ENCODE results near the gene TCEAL9.

Gene TCEAL9

GRCh38 chrX:103360092-103360491 lies 3.8 kb downstream of the TCEAL9 start:
- no peak overlapping the region for H3K4me3 ChIP-seq (ENCODE audit: low read depth, low read length)
- DNase-seq (ENCODE audit: low read depth, low spot score), result no peak
- TF ChIP-seq CTCF (IDR thresholded peaks at IDR 0.05; ENCODE audit: low read depth, low read length), result no peak
- in situ Hi-C loops (cut with HindIII; ENCODE audit: low sequenced_read_pairs), result no loop called here

- TF ChIP-seq CTCF (IDR thresholded peaks at IDR 0.05; ENCODE audit: low read depth, low read length), result no peak
- no peak overlapping the region for H3K4me3 ChIP-seq (ENCODE audit: low read depth, low read length)
- in situ Hi-C loops (cut with HindIII; ENCODE audit: low sequenced_read_pairs), result no loop called here
- DNase-seq (ENCODE audit: low read depth, low spot score), result no peak
Observed at GRCh38 chrX:103360916-103361315, 4.6 kb downstream of the TCEAL9 start.

- TF ChIP-seq CTCF (IDR thresholded peaks at IDR 0.05; ENCODE audit: low read depth, low read length), result no peak
- in situ Hi-C loops (cut with HindIII; ENCODE audit: low sequenced_read_pairs), result no loop called here
- no peak overlapping the region for H3K4me3 ChIP-seq (ENCODE audit: low read depth, low read length)
- no peak for DNase-seq (ENCODE audit: low read depth, low spot score)
Observed at GRCh38 chrX:103361798-103362197, 5.5 kb downstream of the TCEAL9 start.

GRCh38 chrX:103362474-103362873 lies 6.2 kb downstream of the TCEAL9 start:
- no peak overlapping the region for H3K4me3 ChIP-seq (ENCODE audit: low read depth, low read length)
- DNase-seq (ENCODE audit: low read depth, low spot score), result no peak
- TF ChIP-seq CTCF (IDR thresholded peaks at IDR 0.05; ENCODE audit: low read depth, low read length), result no peak
- in situ Hi-C loops (cut with HindIII; ENCODE audit: low sequenced_read_pairs), result no loop called here

- no peak for DNase-seq (ENCODE audit: low read depth, low spot score)
- TF ChIP-seq CTCF (IDR thresholded peaks at IDR 0.05; ENCODE audit: low read depth, low read length), result no peak
- in situ Hi-C loops (cut with HindIII; ENCODE audit: low sequenced_read_pairs), result no loop called here
- no peak overlapping the region for H3K4me3 ChIP-seq (ENCODE audit: low read depth, low read length)
Observed at GRCh38 chrX:103363046-103363445, 6.7 kb downstream of the TCEAL9 start.

- in situ Hi-C loops (cut with HindIII; ENCODE audit: low sequenced_read_pairs), result no loop called here
- TF ChIP-seq CTCF (IDR thresholded peaks at IDR 0.05; ENCODE audit: low read depth, low read length), result no peak
- no peak for DNase-seq (ENCODE audit: low read depth, low spot score)
- no peak overlapping the region for H3K4me3 ChIP-seq (ENCODE audit: low read depth, low read length)
Observed at GRCh38 chrX:103367502-103367901, 11.2 kb downstream of the TCEAL9 start.

- in situ Hi-C loops (cut with HindIII; ENCODE audit: low sequenced_read_pairs), result no loop called here
- no peak for TF ChIP-seq CTCF (IDR thresholded peaks at IDR 0.05; ENCODE audit: low read depth, low read length)
- no peak for DNase-seq (ENCODE audit: low read depth, low spot score)
- H3K4me3 ChIP-seq (ENCODE audit: low read depth, low read length), result no peak overlapping the region
Observed at GRCh38 chrX:103369479-103369878, 13.2 kb downstream of the TCEAL9 start.
